Endometrium (tissue), 2 donors: ENCODE results near the gene CSN2.
"Not testable (repeated sequence)": the region's sequence is repeated elsewhere in the genome, so short reads cannot be mapped to it uniquely, and the experiment has no call there.

Experiments
- FAIRE-seq: peaks from 2 replicates; lab custom pipeline; 2012; peaks lifted over from hg19 to GRCh38; lab: Jason Lieb, UNC
- donor health status: control.
- donor health status: control.

The CSN2 gene

GRCh38 chr4:69965628-69966027, at the start of gene CSN2:
CSN2 (minus strand) TSS chr4:69965728; CDS start chr4:69960995, 4,733 bp downstream.
- no peak for FAIRE-seq

- FAIRE-seq = no peak
Observed at GRCh38 chr4:70008771-70009170, 43.2 kb upstream of the CSN2 start.

DNA sequence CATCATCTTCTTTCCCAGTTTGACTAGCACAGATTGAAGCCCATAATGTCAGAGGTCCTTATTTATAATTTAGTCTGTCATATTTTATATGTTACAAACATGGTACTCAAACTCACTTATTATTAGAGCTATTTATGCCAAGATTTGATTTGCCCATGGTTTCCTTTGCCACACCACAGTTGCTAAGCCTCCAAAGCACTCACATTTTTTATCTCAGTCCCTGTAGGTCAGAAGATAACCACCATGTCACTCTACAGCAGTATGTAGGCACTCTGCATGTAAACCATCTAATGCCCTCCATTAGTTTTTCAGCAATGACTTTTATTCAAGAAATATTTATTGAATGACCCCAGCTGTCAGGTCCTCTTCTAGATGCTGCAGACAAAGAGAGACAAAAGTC, 37.0 kb upstream of the CSN2 start:
- FAIRE-seq = no peak

DNA sequence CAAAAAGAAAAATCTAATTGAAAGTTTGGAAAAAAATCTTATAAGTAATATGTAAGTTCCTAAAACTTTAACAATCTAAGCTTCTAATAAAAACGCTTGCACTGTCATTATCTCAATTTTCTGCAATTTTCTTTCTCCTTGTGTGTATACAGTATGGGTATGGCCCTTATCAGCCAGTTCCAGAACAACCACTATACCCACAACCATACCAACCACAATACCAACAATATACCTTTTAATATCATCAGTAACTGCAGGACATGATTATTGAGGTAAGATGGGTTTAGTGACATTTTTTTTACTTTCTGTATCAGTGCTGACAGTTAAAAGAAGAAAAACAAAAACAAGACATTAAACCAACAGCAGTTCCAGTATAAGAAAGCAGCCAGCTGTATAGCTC, 35.2 kb upstream of the CSN2 start:
- no peak for FAIRE-seq

DNA sequence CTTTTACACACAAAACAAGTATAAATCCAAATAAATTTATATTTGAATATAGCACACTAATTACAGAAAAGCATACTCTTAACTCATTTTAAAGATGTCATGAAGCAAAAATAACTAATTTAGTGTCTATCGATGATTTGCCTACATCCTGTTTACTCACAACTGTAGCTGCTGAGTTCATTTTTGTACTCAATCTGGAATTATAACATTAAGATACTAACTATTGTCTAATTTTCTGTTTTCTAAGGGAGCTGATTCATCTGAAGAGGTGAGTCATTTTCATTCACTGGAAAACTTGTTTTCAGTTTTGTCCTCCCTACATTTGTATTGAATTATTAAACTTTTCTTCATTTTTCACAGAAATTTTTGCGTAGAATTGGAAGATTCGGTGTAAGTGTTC, 33.9 kb upstream of the CSN2 start:
- FAIRE-seq = no peak

DNA sequence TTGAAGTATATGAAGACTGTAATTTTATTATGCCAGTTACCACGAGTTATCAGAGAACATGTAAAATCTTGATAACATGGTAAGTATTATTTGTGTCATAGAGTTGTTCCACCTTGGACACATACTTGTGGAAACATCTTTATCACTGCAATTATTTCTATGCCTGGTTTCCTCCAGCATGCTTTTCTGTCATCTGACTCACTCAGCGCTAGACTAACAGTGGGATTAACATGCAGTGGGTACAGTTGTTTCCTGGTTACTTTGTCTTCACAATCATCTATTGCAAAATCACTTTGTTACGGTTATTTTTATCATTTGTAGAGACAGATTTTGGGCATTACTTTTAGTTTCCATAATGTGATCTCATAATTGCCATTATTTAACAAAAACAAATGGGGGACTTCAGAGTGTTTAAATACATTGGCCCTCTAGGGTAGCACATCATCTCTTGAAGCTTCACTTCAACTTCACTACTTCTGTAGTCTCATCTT, 30.0 kb upstream of the CSN2 start, which contains the start of gene STATH:
TSS of gene STATH (plus strand) at position 441 of the 491 bp plus-strand sequence. CDS start 2,472 bp downstream, outside the sequence.
- no peak for FAIRE-seq

DNA sequence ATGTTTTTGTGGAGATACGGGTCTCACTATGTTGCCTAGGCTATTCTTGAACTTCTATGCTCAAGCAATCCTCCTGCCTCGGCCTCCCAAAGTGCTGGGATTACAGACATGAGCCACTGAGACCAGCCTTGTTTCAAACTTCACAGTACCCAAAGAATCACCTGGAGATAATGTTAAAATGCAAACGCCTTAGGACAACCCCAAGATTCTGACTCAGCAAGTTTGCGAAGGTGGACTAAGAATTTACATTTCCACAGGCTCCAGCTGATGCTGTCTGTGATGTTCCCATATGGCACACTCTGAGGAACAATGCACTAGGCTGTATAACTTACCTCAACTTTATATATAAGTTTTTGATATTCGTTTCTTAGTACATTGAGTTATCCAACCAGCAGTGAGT, 29.3 kb upstream of the CSN2 start:
- FAIRE-seq = no peak

DNA sequence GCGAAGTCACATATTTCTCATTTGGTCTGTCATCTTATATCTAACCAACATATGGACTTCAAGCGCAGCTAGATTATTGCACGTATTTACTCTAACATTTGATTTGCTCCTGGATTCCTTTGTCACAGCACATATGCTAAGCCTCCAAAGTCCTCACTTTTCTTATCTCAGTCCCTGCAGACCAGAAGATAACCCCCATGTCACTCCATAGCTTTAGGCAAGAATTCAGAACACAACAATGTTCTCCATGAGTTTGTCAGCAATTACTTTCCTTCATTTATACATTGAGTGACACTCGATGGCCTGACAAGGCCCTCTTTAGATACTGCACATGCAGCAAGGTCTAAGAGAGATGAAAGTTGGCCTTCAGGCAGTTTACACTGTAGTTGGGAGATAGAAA, 25.5 kb upstream of the CSN2 start:
- no peak for FAIRE-seq

DNA sequence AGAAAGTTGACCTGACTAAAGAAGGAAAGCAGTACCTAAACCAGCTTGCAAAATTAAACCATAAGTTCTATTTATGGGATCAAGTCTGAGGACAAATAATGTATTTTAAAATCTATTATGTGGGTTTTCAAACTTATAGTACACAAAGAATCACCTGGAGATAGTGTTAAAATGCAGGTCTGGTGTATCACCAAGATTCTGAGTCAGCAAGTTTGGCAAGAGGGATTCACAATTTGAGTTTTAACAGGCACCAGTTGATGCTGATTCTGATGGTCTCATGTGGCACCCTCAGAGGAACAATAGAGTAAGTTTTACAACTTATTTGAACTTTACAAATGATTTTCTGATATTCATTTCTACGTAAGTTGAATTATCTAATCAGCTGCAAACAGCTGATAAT, 21.1 kb upstream of the CSN2 start:
- FAIRE-seq = no peak

- no peak for FAIRE-seq
Observed at GRCh38 chr4:69984030-69984443, 18.5 kb upstream of the CSN2 start.

DNA sequence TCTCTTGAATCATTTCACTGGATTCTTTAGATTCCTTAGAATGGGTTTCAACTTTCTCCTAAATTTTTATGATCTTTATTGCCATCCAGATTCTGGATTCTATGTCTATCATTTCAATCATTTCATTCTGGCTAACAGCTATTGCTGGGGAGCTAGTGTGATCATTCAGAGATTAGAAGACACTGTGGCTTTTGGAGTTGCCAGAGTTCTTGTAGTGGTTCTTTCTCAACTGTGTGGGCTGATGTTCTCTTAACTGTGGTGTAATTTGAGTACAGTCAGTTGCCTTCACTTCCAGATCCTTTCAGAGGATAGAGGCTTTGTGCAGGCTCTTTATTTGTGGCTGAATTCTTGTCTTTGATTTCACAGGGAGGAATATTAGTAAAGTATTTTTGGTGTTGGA, 12.1 kb upstream of the CSN2 start:
- FAIRE-seq = no peak

- FAIRE-seq = no peak
Observed at GRCh38 chr4:69974631-69975030, 9.1 kb upstream of the CSN2 start.

- no peak for FAIRE-seq
Observed at GRCh38 chr4:69970071-69970470, 4.5 kb upstream of the CSN2 start.

GRCh38 chr4:69957209-69957608, 8.3 kb downstream of the CSN2 start:
- no peak for FAIRE-seq

DNA sequence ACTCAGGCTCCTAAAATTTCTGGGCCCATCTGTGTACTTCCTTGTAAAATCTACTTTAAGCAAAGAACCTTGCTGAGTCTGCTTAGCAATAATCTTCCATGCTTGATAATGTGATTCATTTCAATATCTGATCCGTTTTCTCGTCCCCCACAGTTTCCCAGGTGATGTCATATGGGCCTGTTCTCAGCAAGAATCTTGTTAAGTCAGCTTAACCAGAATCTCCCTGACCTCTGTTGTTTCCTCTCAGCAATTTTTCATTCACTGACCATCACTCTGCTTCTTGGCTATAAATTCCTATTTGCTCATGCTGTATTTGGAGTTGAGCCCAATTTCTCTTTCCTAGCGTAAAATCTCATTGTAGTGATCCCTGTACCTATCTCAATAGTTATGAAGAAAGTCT, 13.9 kb downstream of the CSN2 start:
- FAIRE-seq = no peak

DNA sequence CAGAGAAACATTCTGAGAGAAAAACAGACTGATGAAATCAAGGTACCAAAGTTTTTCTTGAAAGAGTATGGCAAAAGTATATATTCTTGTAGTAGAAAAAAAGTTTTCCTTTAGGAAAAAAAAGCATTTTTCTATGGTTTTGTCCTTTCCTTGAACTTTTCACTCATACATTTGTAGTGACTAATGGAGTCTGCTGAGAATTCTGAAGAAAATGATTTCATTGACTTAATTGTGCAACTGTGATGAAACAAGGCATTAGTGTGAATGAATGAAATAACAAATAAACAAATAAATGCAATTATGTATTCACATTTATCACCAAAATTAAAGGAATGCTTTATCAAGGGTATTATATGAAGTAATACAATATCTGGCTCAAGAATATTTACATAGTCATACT, 29.0 kb downstream of the CSN2 start:
- no peak for FAIRE-seq

GRCh38 chr4:69934150-69934549, 31.4 kb downstream of the CSN2 start:
- FAIRE-seq = no peak

- no peak for FAIRE-seq
Observed at GRCh38 chr4:69930768-69931167, 34.8 kb downstream of the CSN2 start, which contains the start of gene CSN1S1. CSN1S1 (plus strand) TSS chr4:69931068; CDS start chr4:69932556, 1,488 bp downstream.

DNA sequence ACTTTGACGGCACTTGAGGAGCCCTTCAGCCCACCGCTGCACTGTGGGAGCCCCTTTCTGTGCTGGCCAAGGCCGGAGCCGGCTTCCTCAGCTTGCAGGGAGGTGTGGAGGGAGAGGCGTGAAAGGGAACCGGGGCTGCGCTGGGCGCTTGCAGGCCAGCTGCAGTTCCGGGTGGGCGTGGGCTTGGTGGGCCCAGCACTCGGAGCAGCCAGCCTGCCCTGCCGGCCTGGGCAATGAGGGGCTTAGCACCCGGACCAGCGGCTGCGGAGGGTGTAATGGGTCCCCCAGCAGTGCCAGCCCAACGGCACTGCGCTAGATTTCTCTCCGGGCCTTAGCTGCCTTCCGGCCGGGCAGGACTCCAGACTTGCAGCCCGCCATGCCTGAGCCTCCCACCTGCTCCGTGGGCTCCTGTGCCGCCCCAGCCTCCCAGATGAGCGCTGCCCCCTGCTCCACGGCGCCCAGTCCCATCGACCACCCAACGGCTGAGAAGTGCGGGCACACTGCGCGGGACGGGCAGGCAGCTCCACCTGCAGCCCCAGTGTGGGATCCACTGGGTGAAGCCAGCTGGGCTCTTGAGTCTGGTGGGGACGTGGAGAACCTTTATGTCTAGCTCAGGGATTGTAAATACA, 41.6 kb downstream of the CSN2 start:
- FAIRE-seq = not testable (repeated sequence)

DNA sequence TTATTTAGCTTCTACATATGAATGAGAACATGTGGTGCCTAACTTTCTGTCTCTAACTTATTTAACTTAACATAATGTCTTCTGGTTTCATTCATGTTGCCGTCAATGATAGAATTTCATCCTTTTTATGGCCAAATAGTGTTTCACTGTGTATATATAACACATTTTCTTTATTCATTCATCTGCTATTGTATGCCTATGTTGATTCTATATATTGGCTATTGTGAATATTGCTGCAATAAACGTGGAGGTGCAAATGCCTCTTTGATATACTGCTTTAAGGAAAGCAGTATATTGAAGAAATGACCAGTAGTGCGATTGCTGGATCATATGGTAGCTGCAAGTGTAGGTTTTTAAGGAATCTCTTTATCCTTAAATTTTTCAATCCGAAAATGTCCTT, 44.7 kb downstream of the CSN2 start:
- FAIRE-seq = no peak

DNA sequence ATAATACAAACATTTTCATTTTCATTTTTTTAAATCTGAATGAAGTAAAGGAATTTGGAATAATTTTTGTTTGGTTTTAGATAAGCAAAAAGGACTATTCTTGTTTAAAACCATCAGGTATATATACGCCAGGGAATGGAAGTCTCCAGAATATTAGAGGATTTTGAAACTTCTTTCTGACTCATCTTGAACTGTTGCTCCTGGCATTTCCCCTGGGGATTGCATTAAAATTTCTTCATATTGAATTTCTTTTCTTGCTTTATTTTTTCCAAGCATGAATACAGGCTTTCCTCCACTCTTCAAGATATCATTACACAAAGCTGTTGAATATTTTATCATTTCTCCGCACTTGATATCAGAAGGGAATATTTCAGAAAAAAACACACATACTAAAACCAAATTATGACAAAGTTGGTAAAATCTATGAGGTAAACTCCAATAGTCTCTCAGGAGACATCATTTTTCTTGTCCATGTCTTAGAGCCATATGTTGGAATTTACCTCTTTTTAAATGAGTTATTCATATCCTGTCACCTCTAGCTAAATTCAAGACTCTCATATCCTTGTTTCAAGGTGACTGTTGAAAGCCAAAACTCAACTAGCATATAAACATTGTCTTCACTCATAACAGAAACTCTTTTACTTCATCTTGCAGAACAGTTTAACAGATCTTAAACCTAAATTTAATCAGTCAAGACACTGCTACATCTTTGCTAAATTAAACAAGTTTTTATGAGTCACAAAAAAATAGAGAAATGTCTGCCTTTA, 55.3 kb downstream of the CSN2 start:
- no peak for FAIRE-seq

GRCh38 chr4:69909195-69909594, 56.3 kb downstream of the CSN2 start:
- no peak for FAIRE-seq

DNA sequence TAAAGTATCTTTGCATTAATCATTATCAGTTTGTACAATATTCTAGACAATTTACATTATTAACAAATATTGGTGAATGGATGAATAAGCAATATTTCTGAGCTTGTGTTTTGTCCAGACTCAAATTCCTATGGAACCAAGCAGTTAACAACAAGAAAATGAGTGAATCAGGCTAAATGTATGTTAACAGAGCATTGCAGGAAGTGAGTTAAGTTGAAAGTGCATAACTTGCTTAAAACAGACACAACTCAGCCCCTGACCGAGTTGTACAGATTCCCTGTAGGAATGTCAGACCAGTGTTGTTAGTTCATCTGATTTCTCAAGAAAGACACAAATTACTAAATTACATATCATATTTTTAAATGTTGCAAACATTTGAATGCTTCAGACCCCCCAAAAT, 58.4 kb downstream of the CSN2 start:
- FAIRE-seq = no peak
